BE2C (cell line): ENCODE data around the gene COL4A2.

Experiments used
- DNase-seq: peaks from one replicate; pipeline ENCODE4 v3.0.0-alpha.2; 2020
- H3K27me3 ChIP-seq: fragments of 250-450 bp; sonication (Bioruptor Pico); 2 replicates; pipeline ENCODE4 v1.5.1; 2020; ENCODE audit warnings: mild to moderate bottlenecking
- H3K36me3 ChIP-seq: fragments of 250-450 bp; sonication (Bioruptor Pico); 2 replicates; pipeline ENCODE4 v1.5.1; 2020; ENCODE audit warnings: mild to moderate bottlenecking
- H3K4me1 ChIP-seq: fragments of 250-450 bp; sonication (Bioruptor Pico); 2 replicates; pipeline ENCODE4 v1.5.1; 2020
- H3K4me3 ChIP-seq: 2 replicates; pipeline ENCODE4 v1.5.1; 2011; ENCODE audit warnings: low read depth, low read length
- H3K9me3 ChIP-seq: fragments of 250-450 bp; sonication (Bioruptor Pico); 2 replicates; pipeline ENCODE4 v1.5.1; 2020
- CTCF ChIP-seq: IDR thresholded peaks from 2 replicates; pipeline ENCODE4 v1.5.1; 2012; ENCODE audit warnings: mild to moderate bottlenecking, low read depth, low read length

Gene COL4A2

GRCh38 chr13:110344320-110344719 lies 37.2 kb downstream of the COL4A2 start:
- no peak for DNase-seq
- H3K27me3 ChIP-seq = peaks cover 28% of the 10 kb centered on the region
- H3K4me1 ChIP-seq = no peaks in the 10 kb centered on the region

GRCh38 chr13:110345266-110345665 lies 38.2 kb downstream of the COL4A2 start:
- H3K9me3 ChIP-seq = no peaks in the 10 kb centered on the region
- DNase-seq = no peak
- peaks cover 27% of the 10 kb centered on the region; the same call in 1 of the 2 replicates for H3K27me3 ChIP-seq
- no peaks in the 10 kb centered on the region for H3K36me3 ChIP-seq
- no peak overlapping the region for H3K4me3 ChIP-seq
- no peaks in the 10 kb centered on the region for H3K4me1 ChIP-seq
- no peak for TF ChIP-seq CTCF

More at GRCh38 chr13:110344320-110344719, 37.2 kb downstream of the COL4A2 start:
- TF ChIP-seq CTCF = no peak
- Histone ChIP-seq H3K4me3 (no peak overlapping the region), H3K36me3 (no peaks in the 10 kb centered on the region), H3K9me3 (no peaks in the 10 kb centered on the region)

GRCh38 chr13:110345701-110346100 lies 38.6 kb downstream of the COL4A2 start:
- Histone ChIP-seq H3K4me3 (no peak overlapping the region), H3K4me1 (no peaks in the 10 kb centered on the region), H3K27me3 (peaks cover 27% of the 10 kb centered on the region; the same call in 1 of the 2 replicates), H3K9me3 (no peaks in the 10 kb centered on the region), H3K36me3 (no peaks in the 10 kb centered on the region)
- no peak for TF ChIP-seq CTCF
- DNase-seq = no peak

GRCh38 chr13:110346661-110347067 lies 39.6 kb downstream of the COL4A2 start:
- Histone ChIP-seq H3K4me1 (no peaks in the 10 kb centered on the region), H3K4me3 (no peak overlapping the region), H3K36me3 (no peaks in the 10 kb centered on the region), H3K27me3 (peaks cover 21% of the 10 kb centered on the region; the same call in 1 of the 2 replicates), H3K9me3 (no peaks in the 10 kb centered on the region)
- no peak for TF ChIP-seq CTCF
- DNase-seq = no peak

GRCh38 chr13:110347088-110347487 lies 40.0 kb downstream of the COL4A2 start:
- TF ChIP-seq CTCF = no peak

GRCh38 chr13:110347535-110348308 lies 40.6 kb downstream of the COL4A2 start:
- Histone ChIP-seq H3K36me3 (no peaks in the 10 kb centered on the region), H3K9me3 (no peaks in the 10 kb centered on the region), H3K4me1 (no peaks in the 10 kb centered on the region), H3K27me3 (peaks cover 12% of the 10 kb centered on the region; the same call in 1 of the 2 replicates), H3K4me3 (no peak overlapping the region)
- DNase-seq = no peak
- TF ChIP-seq CTCF = no peak

More at GRCh38 chr13:110347088-110347487, 40.0 kb downstream of the COL4A2 start:
- Histone ChIP-seq H3K4me3 (no peak overlapping the region), H3K27me3 (peaks cover 18% of the 10 kb centered on the region; the same call in 1 of the 2 replicates), H3K36me3 (no peaks in the 10 kb centered on the region), H3K4me1 (no peaks in the 10 kb centered on the region), H3K9me3 (no peaks in the 10 kb centered on the region)
- DNase-seq = no peak
